Stimulated activated CD4-positive, alpha-beta T cell treated with anti-CD3 and anti-CD28 coated beads, Interleukin-1b, Interleukin-23, amount 100 ng/mL, for 4 hours (primary cell): Measurements from ENCODE around the gene KCNQ1.

Experiments
- DNase-seq, 2 donors: peaks; one replicate each; pipeline ENCODE4 v3.0.0-alpha.2; 2020; ENCODE audit warnings: low read depth in 2 of 2

Gene KCNQ1

DNA sequence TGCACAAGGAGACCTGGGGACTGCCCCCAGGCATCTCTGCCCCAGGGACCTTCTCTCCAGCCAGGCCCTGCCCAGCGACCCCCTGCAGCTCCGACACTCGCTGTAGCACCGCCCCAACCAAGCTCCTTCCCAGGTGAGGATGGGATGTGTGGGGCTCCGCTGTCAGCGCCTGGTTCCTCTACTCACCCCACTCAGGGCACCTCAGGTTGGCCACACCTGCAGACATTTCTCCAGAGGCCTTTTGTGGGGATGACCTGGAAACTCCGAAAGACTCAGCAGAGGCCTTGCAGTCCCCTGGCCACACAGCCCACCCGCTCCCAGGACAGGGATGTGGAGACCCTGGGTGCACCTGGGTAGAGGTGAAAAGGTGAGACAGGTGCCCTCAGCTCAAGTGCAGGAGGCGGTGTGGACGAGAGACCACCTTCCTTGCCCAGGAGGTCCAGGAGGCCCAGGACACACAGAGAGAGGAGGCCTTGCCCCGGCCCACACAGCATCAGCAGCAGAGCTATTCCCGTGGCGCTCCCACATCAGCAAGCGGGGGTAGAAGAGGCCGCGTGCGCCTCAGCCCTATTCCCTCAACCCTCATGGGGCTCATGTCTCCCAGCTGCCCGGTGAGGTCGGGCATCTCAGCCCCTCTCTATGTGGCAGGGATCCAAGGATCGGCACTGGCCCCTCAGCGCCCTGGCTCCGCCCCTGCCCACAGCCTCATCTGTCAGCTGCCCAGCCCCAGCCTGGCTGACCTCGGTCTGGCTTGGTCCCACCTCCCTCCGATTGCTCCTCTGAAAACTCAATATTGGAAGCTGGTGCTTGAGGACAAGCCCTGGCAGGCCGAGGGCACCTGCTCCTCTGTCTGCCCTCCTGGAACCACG lies 21.4 kb upstream of the KCNQ1 start:
- DNase-seq: no peak

GRCh38 chr11:2424811-2425495 lies 19.9 kb upstream of the KCNQ1 start:
- DNase-seq: no peak

GRCh38 chr11:2425506-2425905 lies 19.3 kb upstream of the KCNQ1 start:
- DNase-seq: no peak

DNA sequence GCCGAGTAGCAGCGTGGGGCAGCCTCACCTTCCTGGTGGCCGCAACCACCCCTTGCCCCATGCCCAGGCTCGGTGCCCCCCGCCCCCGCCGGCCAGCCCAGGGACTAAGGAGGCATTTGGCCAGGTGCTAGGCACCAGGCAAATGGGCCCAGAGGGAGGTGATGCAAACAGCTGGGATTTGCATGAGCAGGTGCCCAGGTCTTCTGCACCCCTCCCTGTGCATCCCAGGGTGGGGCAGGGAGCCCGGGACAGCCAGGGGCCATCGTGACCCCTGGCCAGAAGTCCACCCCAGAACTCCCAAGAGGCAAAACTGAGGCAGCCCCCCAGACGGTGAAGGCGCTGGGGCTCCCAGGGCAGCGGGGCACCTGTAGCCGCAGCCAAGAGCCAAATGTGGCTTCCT lies 18.6 kb upstream of the KCNQ1 start:
- no peak for DNase-seq

DNA sequence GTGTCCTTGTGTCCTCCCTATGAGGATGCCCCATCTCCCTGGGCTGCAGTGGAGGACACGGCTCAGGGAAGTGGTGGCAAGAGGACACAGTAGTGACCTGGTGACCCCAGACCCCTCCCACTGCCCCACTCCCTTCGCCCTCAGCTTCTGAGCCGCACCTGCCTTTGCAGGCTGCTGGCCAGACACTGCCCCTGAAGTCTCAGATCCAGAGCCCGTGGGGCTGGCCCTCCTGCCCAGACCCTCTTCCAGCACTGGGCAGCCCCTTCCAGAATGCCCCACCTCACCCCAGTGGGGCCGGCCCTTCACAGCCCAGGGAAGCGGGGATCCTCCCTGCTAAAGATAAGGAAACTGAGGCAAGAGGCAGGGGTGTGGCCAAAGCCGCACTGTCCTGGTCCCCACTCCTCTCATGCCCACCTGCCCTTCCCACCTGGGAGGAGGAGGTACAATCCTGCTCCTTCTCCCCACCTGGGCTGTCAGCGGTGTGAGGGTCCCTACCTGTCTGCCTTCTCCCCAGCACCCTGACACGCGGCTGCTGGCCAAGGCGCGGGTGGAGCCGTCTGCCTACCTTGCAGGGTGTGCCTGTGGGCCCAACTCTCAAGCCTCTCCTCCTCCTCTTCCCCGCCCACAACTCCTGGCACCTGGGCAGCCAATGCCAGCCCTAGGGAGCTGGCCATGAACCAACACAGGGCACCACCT lies 17.8 kb upstream of the KCNQ1 start:
- DNase-seq: no peak

DNA sequence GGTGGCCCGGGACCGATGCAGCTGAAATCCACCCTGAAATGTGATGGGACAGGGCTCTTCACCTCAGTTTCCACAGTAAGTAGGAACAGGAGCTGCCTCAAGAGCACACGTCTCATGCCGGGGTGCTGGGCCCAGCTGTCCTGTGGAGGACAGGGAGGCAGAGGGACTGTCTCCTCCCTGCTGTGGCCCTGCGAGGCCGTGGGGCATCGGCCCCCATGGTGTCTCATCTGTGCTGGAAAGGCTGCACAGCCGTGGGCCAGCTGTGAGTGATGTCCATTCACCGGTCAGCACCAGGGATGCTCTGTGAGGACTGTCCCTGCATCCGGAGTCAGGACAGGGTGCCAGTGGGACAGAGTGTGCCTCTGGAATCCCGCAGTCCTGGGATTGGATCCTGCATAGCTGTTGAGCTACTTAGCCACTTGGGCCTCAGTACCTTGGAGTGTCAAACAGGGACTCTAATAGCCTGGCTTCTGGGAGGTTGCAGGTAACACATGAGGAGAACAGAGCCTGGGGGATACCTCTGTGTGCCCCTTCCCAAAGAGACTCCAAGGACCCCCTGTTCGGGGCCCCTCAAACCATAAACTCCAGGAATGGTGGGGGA lies 17.0 kb upstream of the KCNQ1 start:
- DNase-seq: no peak

- DNase-seq: peak; percentile 84 to 89
Measured at GRCh38 chr11:2428322-2428795, 16.4 kb upstream of the KCNQ1 start.

DNA sequence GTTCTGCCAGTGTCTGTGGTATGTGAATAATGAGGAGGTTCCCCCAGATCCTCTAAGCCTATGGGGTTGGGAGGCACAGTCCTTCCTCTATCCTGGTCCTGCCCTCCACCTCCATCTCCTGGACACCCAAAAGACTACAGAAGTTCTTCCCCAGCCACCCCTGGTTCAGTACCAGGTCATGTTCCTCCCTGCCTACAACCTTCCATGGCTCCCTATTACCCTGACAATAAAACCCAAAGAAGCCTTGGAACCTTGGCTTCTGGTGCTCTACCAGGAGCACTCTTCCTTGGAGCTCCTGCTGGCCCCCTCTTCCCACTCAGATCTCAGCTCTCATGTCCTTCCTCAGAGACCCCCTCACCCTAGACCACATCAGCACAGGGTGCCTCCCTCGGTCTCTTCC lies 13.4 kb upstream of the KCNQ1 start:
- no peak for DNase-seq

- DNase-seq: no peak
Measured at GRCh38 chr11:2432171-2432621, 12.6 kb upstream of the KCNQ1 start.

- no peak for DNase-seq
Measured at GRCh38 chr11:2432628-2433071, 12.2 kb upstream of the KCNQ1 start.

GRCh38 chr11:2433106-2433925 lies 11.5 kb upstream of the KCNQ1 start:
- no peak for DNase-seq

GRCh38 chr11:2434008-2434407 lies 10.8 kb upstream of the KCNQ1 start:
- DNase-seq: no peak

DNA sequence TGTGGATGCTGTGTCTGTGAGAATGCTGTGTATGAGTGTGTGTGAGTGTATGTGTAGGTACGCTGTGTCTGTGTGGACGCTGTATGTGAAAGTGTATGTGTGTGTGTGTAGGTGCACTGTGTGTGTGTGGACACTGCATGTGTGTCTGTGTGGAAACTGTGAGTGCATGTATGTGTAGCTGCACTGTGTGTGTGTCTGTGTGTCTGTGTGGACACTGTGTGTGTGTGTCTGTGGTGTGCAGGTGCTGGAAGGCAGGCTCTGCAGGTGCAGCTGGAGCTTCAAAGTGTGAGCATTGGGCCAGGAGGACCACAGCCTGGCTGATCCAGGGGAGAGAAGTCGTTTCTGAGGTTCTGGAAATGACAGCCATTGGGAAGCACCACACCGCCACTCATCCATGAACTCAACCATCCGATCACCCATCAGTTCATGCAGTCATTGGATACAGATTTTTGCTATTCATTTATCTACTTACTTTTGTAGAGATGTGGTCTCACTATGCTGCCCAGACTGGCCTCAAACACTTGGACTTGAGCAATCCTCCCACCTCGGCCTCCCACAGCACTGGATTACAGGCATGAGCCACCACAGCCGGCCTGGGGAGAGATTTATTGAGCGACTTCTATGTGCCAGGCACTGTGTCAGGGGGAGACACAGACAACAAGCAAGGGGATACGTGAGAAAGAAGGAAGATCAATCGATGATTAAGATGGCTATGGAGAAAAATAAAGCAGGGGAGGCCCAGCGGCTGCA lies 10.1 kb upstream of the KCNQ1 start:
- no peak for DNase-seq

DNA sequence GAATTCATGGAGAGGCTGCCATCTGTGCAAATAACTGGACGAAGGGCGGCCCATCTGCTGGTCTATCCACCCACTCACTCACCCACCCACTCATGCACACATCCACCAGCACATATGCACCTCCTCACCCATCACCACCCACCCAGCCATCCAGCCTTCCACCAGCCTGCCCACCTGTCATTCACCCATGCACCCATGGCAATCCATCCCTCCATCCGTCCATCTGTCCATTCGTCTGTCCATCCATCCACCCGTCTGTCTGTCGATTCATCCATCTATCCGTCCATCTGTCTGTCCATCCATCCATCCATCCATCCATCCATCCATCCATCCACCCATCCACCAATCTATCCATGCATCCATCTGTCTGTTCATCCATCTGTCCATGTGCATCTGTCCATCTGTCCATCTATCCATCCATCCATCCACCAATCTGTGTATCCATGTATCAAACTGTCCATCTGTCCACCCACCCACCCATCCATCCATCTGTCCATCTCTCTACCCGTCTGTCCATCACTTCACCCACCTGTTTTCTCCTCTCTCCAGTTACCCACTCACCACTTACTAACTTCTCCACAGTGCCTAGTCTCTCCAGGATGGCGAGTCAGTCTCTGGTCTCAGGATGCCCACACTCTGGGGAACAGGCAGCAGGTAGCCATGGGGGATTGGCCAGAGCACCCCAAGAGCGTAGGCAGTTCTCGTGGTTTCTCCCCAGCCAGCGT lies 9.4 kb upstream of the KCNQ1 start:
- no peak for DNase-seq

- DNase-seq: no peak
Measured at GRCh38 chr11:2436013-2436520, 8.7 kb upstream of the KCNQ1 start.

DNA sequence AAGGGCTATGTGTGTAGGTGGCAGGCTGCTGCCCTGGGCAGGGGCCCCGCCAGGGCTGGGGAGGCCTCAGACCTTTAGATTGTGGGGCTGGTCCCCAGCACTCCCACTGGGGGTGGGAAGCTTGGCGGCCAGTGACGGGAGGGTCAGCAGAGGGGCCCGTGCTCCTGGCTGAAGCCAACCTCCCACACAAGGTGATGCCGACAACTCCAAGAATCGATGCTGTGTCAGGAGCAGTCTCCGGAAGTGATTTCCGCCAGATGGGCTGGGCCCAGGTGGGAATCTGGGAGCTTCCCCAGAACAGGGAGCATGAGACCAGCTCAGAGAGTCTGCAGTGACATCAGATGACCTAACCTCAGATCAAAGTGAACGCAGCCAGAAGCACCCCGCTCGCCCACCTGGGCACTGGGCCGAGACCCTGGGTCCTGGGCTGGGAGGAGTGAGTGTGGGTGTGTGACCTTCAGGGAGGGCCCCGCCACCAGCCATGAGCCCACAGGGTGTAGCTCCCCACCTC lies 8.2 kb upstream of the KCNQ1 start:
- no peak for DNase-seq

DNA sequence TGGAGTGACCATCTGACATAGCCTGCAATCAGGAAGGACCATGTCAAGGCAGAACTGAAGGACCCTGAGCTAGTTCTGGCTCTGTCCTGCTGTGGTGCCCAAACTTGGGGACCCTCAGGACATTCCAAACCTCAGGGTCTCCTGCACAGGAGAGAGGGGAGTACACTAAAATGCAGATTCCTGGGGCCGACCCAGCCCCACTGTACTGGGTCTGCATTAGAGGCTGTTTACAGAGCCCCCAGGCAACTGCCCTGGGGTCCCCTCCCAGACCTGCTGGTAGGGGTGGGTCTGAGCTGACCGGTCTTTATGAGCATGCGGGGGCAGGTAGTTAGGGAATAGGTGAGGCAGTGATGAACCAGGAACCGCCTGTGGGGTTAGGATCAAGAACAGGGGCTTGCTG lies 7.3 kb upstream of the KCNQ1 start:
- DNase-seq: no peak

DNA sequence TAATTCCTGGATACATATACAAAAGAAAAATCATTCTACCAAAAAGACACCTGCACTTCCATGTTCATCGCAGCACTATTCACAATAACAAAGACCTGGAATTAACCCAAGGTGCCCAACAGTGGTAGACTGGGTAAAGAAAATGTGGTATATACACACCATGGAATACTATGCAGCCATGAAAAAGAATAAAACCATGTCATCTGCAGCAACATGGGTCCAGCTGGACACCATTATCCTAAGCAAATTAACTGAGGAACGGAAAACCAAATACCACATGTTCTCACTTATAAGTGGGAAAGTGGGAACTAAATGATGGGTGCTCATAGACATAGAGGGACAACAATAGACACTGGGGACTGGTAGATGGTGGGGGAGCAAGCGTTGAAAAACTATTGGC lies 5.0 kb upstream of the KCNQ1 start:
- no peak for DNase-seq

- no peak for DNase-seq
Measured at GRCh38 chr11:2440646-2441045, 4.2 kb upstream of the KCNQ1 start.
